HFFc6 (cell line): ENCODE data around the gene GNA15. TPM values are rescaled to one million over a fixed set of nuclear protein-coding genes. Genes with fewer than 3 reads are reported as not detected.

Experiments
- total RNA-seq, 6 experiments: library from RNA; stranded (reverse); fragmentation: NEBNext Ultra II Directional; extraction: Animal tissue kit (Norgen Biotek cat#: 25700); gene quantifications; 2 replicates in 1 of 6; 3 replicates in 5 of 6; pipeline ENCODE4 v1.2.3, GENCODE V29; 2021

The GNA15 gene
- total RNA-seq, 6 experiments from 2014 or later = not detected

Other genes starting within 250 kb of the GNA15 start
- gene ZNF57, start 235.1 kb upstream of the GNA15 start, total RNA-seq = 1 to 10 TPM; 1.7 to 2.4 (median 1.8) TPM
- gene ZNF77, start 191.1 kb upstream of the GNA15 start, total RNA-seq = 1 to 10 TPM; 1.7 to 2.6 (median 2.2) TPM
- 1 to 10 TPM in 5 of 6 experiments, under 1 TPM in 1; 0.82 to 3.0 (median 1.2) TPM for gene TLE6, start 158.5 kb upstream of the GNA15 start, total RNA-seq
- under 1 TPM in 4 of 6 experiments, not detected in 2; 0.15 to 0.67 (median 0.46) TPM for gene TLE2, start 106.8 kb upstream of the GNA15 start, total RNA-seq
- 100 to 1,000 TPM; 332 to 383 (median 356) TPM for gene TLE5, start 73.5 kb upstream of the GNA15 start, total RNA-seq
- 10 to 100 TPM; 72.0 to 86.0 (median 77.6) TPM for gene GNA11, start 41.7 kb upstream of the GNA15 start, total RNA-seq
- gene S1PR4, start 42.7 kb downstream of the GNA15 start, total RNA-seq = not detected
- gene NCLN, start 49.9 kb downstream of the GNA15 start, total RNA-seq = 100 to 1,000 TPM in 4 of 6 experiments, 10 to 100 TPM in 2; 98.1 to 130 (median 106) TPM
- gene CELF5, start 88.6 kb downstream of the GNA15 start, total RNA-seq = under 1 TPM in 3 of 6 experiments, not detected in 3; 0.20 to 0.46 (median 0.30) TPM
- gene NFIC, start 230.6 kb downstream of the GNA15 start, total RNA-seq = 100 to 1,000 TPM; 186 to 219 (median 211) TPM